ENCODE data around the gene FATE1.

GRCh38 chrX:151695583-151696340 is 20.1 kb upstream of the FATE1 start:
- TF ChIP-seq CTCF (IDR thresholded peaks at IDR 0.05; ENCODE audit: low read depth, low read length) (no peak), POLR2A (IDR thresholded peaks at IDR 0.05; ENCODE audit: extremely low read depth, insufficient read length) (no peak), MYC (IDR thresholded peaks at IDR 0.05; ENCODE audit: low read depth, low read length) (no peak)

Data from NB4 (cell line).